Lower leg skin (tissue), 3 donors: Measurements from ENCODE around the gene GNGT1.

Experiments used
- POLR2A ChIP-seq, 2 donors: fragments of 450-650 bp; IDR thresholded peaks; one replicate each; pipeline ENCODE4 v1.6.1; 2016 to 2017; ENCODE audit warnings: antibody characterized with exemption in 2 of 2, mild to moderate bottlenecking in 1 of 2, moderate library complexity in 1 of 2
- TF ChIP-seq, protein P1 (sequence below), 3 donors: fragments of 450-650 bp; IDR thresholded peaks; one replicate each; pipeline ENCODE4 v1.5.1; 2016; ENCODE audit warnings: antibody characterized with exemption in 3 of 3, mild to moderate bottlenecking in 3 of 3, moderate library complexity in 2 of 3

DNA sequence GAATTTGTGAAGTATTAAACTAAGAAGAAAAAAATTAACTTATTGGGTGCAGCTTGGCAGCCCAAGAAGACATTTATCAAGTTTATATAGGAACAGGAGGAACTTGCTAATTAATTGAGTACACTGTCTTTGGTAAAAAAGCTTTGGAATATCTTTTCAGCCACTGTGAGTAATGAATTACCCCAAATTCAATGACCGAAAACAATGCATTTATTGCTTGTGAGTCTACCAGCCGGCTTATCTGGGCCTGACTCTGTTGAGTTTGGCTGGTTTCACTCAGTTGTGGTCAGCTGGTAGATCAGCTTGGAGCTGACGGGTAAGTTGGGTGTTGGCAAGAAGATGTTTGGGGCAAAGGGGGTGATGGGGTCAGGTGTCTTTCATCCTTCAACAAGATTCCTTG is 26.8 kb downstream of the GNGT1 start:
- no peak for TF ChIP-seq POLR2A (IDR thresholded peaks at IDR 0.05)
- TF ChIP-seq, protein P1, sequence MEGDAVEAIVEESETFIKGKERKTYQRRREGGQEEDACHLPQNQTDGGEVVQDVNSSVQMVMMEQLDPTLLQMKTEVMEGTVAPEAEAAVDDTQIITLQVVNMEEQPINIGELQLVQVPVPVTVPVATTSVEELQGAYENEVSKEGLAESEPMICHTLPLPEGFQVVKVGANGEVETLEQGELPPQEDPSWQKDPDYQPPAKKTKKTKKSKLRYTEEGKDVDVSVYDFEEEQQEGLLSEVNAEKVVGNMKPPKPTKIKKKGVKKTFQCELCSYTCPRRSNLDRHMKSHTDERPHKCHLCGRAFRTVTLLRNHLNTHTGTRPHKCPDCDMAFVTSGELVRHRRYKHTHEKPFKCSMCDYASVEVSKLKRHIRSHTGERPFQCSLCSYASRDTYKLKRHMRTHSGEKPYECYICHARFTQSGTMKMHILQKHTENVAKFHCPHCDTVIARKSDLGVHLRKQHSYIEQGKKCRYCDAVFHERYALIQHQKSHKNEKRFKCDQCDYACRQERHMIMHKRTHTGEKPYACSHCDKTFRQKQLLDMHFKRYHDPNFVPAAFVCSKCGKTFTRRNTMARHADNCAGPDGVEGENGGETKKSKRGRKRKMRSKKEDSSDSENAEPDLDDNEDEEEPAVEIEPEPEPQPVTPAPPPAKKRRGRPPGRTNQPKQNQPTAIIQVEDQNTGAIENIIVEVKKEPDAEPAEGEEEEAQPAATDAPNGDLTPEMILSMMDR (IDR thresholded peaks at IDR 0.05), result no peak
